Measurements from ENCODE around the gene UTS2B.

Gene UTS2B

DNA sequence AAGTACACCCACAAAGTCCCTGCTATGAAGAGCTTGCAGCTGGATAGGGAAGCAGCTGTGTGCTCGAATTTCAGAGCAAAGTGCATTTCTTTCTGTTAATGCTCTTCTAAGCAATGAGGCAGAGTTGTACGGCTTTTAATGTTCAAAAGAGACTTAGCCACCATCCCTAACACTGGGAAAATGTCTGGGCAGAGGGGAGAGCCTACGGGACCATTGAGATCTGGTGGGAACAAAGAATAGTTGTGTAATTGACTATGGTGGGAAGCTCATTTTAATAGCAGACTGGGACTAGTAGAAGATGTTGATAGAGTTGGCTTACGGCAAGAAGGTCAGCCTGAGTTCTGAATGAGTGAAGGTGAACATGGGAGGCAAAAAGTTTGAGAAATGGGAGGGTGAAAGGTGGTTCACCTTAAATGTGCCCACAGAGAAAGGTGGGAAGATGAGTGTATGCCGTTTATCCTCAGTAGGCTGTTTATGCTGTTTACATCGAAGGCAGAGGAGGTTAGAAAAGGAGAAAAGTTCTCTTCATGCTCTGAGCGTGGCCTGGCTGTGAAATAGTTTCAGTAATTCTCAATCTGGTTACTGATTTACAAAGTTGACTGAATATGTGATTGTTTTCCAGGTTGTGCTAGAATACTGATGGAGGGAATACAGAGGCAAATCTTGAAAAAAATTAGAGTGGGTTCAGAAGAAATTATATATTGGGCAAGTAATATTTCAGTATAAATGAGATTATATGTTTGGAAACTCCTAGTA lies 22.9 kb upstream of the UTS2B start:
- DNase-seq (ENCODE audit: low read depth in 3 of 3, low spot score in 1 of 3): no peak

DNA sequence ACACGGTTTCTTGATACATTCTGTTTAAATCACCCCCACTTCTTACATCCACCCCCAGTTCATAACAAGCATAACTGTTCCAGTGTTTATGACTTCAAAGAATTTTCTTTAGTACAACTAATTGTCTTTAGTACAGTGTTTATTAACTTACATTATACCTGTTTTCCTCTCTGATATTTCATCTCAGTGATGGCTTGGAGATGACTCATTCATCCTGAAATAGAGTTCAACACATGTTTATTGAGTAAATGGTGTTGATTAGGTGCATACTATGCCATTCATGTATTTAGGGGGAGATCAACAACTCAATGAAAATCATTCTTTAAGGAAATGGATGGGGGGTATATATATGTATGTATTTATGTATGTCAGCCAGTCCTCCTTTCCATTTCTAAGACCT lies 21.7 kb upstream of the UTS2B start:
- DNase-seq (ENCODE audit: low read depth in 3 of 3, low spot score in 1 of 3): no peak

DNA sequence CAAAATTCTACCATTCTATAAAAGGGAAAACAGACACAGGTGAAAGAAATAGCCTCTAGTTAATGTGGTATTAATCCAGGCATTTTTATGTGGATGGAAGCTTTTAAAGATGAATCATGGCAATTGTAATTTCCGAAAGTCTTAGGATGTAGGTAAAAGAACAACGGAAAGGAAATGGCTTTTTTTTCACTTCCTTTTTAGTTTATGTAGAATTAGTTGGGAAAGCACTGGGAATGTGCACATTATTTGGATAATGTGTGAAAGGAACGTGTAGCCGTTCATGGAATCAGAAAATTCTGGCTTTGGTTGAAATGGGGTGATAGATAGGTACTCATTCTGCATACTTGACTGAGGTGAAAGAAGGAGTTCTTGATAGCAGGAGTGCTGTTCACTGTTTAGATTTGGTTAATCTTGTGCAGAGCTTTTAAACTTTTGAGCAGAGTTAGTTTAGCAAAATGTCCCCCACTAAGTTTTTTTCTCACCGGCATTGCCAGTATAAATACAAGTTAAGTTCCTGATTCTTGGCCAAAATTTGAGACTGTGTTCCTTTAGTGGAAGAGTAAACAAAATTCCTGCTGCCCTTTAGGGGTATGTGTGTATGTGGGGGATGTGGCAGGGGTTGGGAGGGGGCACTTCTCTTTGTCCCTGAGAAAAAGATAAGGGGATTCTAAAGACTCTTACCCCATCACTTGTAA lies 20.2 kb upstream of the UTS2B start:
- DNase-seq (ENCODE audit: low read depth in 3 of 3, low spot score in 1 of 3): no peak

DNA sequence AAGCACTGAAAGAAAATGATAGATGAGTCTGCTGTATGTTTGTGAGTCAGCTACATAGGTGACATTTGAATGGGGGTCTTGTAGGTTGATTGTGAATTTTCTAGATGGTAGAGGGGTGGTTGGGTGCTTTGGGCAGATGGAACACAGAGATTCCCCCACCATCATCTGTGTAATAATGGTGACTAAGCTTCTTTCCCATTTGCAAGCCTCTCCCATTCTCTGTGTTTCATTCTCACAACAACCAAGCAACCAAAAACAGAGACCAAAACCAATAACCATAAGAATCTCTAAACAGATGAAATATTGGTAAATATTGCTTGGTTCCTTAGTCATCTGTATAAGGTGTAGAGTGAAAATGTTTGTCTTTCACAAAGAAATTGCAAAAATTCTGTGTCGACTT lies 17.8 kb upstream of the UTS2B start:
- DNase-seq (ENCODE audit: low read depth in 3 of 3, low spot score in 1 of 3): no peak

DNA sequence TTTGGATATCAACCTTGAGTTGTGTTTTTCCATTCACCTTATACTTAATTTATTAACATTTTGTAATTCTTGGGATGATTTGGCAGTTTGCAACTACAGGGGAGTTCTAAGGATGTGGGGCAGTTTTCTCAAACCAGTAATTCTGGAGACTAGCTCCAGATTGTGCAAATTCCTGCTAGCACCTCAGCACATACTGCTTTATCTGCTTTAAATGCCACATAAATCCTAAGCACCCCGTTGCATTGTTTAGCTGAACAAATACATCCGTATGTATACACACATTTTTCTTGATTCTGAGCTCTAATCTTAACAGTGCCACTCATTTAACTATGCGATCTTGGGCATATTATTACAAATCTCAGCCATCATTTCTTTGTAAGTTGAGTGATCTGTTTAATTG lies 16.9 kb upstream of the UTS2B start:
- no peak for DNase-seq (ENCODE audit: low read depth in 3 of 3, low spot score in 1 of 3)

DNA sequence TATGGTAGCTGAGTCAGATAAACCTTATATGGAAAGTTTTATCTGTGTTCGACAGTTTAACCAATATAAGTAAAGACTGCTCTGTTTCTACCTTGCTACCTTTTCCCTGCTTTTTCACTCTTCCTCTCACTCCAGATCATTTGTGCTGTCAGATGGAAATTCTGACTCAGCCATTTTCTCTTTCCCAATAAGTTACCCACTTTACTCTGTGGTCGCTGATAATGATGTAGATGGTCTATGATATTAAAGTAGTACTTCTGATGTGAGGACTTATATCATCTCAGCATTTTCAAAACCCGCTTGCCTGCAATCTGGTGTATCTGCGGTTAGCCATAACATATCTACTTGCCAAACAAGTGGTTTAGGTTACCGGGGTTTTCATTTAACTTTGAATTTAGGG lies 15.0 kb upstream of the UTS2B start:
- DNase-seq (ENCODE audit: low read depth in 3 of 3, low spot score in 1 of 3): no peak

DNA sequence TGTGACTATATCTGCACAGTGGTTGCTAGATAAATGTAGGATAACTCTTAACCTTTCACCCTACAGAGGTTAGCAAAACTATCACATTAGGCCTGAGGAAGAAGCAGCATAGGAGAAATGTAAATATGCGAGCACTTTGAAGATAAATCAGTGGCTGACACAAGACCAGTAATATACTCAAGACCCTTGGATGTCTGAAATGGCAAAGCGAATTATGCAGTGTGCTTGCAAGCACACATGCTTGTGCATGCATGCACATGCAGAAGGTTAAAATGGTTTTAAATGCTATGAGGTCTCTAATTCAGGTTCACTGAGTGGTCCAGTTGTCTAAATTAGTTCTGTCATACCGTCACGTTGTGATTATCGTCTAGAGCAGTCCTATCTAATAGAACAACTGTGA lies 13.6 kb upstream of the UTS2B start:
- no peak for DNase-seq (ENCODE audit: low read depth in 3 of 3, low spot score in 1 of 3)

DNA sequence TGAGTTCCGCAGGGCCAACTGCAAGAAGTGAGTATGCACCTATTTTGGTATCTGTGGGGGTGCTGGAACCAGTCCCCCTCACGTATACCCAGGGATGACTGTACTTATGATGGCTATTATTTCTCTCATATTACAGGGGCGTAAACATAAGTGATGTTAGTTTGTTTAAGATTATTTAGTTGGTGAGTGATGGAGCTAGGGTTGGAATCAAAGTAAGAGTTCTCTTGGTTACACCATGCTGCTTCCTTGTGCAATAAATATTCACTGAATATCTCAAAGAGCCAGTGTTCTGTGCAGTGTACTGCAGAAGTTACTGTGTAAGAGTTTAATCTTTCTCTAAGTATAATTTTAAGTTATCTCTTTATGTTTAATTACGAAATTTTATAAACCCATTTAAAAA lies 12.8 kb upstream of the UTS2B start:
- no peak for DNase-seq (ENCODE audit: low read depth in 3 of 3, low spot score in 1 of 3)

DNA sequence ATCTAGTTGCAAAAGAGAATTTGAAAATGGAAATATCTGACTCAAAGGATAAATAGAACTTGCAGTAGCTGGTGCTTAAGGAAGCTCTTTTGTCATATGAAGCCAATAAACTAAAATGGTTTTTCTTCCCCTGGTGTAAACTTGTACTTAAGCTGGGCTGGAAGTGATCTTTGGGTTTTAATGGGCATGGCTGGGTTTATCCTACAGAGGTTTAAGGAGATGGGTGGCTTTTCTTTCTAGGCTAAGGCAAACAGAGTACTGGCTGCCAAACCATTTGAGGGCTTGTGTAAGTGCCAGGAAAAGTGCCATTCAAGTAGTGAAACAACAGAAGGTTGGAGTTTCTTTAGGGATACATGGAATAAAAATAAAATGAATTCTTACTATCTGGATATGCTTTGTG lies 12.1 kb upstream of the UTS2B start:
- DNase-seq (ENCODE audit: low read depth in 3 of 3, low spot score in 1 of 3): no peak

DNA sequence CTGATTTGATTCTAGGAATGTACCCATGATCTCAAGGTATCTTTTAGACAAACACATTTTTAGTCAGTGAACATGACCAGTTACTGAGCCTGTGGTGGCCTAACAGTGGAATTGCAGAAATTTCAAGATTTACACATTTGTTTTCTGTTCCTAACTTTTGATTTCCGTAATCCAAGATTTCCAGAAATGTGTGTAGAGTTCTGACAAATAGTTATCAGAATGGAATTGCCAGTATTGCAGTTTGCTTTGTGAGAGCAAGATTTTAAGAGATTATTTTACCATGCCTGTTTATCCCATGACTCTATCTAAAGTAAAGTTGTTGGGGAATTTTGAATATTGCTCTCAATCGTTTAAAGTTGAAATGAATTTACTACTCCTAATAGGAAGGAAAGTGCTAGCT lies 11.7 kb upstream of the UTS2B start:
- DNase-seq (ENCODE audit: low read depth in 3 of 3, low spot score in 1 of 3): no peak

DNA sequence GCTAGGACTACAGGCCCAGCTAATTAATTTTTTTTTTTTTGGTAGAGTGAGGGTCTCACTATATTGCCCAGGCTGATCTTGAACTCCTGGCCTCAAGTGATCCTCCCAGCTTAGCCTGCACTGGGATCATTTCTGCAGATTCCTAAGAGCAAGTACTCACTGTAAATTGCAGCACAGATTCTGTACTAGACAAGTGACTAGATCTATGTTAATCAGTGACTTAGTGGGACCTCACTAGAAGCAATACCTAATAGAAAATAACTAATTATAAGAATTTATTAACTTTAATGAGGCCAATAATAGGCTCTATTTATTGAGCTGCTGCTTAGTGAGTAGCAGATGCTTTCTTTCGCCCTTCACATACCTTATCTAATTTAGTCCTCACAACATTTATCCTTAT lies 10.6 kb upstream of the UTS2B start:
- no peak for DNase-seq (ENCODE audit: low read depth in 3 of 3, low spot score in 1 of 3)

DNA sequence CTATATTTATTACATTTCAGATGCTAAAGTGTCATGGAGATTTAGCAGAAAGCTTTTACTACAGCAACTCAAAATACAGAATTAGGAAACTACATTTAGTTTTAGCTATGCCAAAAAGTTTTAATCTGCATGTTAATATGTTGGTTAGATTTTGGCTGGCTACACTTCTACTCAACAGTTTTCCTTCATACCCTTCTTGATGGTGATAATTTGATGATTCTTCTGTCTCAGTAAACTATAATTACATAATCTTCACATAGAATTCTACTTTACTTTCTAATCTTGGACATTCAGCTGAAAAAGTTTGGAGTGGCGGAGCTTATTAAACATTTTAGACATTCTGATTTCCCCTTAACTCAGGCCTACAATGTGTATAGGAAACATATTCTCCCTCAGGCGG lies 10.0 kb upstream of the UTS2B start:
- no peak for DNase-seq (ENCODE audit: low read depth in 3 of 3, low spot score in 1 of 3)

DNA sequence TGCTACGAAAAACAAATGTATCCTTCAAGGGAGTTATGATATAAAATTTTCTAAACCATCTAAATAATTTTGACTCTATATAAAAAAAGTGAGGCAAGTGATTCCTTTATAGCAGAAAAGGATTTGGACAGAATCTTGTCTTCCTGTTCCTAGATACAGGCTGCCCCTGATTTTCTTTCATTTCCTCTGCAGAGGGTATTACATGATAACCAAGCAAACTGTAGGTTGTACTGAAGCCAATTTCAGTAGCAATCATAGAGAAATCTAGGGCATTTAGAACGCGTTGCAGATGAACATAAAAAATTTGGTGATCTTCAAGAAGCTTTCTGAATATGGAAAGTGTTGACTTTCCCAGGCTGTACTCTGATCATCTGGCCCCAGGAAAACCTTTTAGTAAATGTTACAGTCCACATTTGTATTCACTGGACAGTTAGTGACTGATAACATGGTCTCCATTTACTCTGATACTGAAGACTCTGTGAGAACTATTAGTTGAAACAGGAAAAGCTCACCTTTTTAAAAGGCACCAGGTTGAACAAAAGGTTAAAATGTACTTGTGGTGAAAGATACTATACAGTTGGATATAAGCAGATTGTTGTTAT lies 9.1 kb upstream of the UTS2B start:
- no peak for DNase-seq (ENCODE audit: low read depth in 3 of 3, low spot score in 1 of 3)

DNA sequence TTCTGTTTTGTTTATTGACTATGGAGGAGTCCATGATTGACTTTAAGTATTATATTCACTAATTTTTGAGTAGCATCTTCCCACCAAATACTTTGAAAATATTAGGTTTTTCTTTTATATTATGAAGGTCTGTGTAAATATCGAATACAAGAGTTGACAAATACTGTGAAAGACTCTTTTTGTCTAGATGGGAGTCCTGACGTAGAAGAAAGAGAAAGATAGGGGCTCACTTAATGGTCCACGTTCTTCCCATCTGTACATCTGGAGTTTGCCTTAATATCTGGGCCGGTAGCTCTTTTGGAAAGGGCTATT lies 7.8 kb upstream of the UTS2B start:
- no peak for DNase-seq (ENCODE audit: low read depth in 3 of 3, low spot score in 1 of 3)

DNA sequence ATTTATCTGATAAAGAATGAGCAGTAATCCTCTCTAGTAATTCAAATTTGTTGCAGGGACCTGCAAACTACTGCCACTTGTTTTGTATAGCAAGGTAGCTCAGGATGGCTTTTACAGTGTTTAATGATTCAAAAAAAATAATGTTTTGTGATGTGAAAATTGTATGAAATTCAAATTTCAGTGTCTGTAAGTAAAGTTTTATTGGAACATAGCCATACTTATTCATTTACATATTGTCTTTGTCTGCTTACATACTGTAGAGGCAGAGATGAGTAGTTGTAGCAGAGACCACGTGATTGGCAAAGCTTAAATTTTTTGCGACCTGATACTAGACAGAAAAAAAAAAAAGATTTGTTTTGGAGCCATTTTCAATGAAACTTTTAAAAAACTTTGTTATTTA lies 6.5 kb upstream of the UTS2B start:
- DNase-seq (ENCODE audit: low read depth in 3 of 3, low spot score in 1 of 3): no peak

DNA sequence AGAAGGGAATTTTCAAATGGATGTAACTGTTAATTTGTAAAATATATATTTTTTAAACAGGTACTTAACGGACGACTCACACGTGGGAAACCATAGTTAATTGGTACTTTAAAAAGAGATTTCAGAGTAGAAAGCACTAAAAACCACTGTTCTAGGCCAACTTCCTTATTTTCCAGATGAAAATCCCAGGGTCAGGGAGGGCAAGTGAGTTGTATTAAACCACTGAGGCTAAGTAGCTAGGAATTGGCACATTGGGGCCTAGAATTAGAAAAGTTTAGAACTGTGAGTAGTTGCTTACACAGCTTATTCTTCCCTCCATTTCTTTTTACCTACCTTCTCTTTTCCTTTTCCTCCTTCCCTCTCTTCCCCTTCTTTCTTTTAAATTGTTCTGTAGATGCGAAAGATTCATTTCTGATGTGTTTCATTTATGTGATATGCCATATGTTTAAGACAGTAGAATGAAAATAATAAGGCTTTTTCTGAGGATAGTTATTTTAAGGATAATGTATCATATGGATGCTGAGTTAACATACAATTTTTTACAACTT lies 4.1 kb upstream of the UTS2B start:
- DNase-seq (ENCODE audit: low read depth in 3 of 3, low spot score in 1 of 3): no peak

DNA sequence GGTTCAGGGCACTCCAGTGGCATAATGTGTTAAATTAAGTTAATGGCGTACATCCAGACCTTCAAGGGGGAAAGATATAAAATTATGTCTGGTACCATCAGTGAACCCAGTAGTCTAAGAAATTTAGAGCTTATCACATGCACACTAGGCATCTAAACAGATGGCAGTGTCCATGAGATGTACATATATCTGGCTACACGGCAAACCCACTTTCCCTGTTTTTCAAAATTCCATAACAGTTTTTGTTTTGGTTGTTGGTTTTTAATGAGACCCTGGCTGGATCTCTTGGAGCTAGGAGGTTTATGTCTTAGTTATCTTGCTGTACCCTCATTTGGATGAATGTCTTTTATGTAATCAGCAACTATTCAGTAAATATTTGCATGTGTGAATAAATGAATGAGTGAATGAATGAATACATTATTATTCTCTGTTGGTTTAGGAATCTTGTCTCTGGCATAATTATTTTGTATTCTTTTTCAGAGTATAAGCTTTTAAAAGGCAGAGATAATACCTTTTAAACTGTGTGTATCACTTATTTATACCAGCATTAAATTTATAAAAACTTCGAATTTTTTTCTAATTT lies 3.1 kb upstream of the UTS2B start:
- DNase-seq (ENCODE audit: low read depth in 3 of 3, low spot score in 1 of 3): no peak

DNA sequence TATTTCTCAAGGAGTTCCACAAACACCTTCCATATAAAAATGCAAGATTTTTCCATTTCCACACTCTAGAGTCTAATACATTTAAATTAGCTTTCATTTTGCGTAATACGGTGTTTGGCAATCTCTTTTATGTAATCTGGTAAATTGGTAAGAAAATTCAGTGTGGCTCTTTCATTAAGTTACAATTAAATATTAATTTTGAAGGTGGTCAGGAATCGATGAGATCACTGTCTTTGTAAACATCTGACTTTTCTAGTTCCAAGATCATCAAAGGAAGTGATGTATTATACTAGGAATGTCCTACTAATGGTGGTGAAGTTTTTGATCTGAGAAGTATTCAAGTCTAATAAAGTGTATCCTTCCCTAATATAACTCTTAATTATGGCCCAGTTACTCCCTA lies 1.1 kb upstream of the UTS2B start:
- no peak for DNase-seq (ENCODE audit: low read depth in 3 of 3, low spot score in 1 of 3)

DNA sequence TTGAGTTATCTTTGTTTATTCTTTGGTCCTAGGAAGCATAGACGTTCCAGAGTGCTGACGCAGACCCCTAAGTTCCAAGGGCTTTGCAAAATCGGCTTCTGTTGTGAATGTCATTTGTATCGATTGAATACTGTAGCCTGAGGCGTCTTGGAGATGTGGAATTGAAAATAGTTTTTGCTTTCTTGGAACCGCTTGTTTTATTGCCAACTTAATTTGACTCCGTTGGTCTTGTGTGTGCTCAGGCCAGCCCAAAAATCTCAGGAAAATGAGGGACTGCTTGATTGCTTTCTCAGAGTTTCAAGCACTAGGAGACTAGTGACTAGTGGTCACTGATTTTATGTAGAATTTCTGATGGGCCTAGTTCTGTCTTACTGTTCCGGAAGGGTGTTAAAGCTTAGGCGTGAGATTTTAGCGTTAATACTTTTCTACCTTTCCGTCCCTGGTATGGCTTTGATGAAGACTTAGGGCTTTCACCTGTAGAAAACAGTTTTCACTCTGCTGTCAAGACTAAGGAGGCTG lies 263 bp upstream of the UTS2B start:
- no peak for DNase-seq (ENCODE audit: low read depth in 3 of 3, low spot score in 1 of 3)

DNA sequence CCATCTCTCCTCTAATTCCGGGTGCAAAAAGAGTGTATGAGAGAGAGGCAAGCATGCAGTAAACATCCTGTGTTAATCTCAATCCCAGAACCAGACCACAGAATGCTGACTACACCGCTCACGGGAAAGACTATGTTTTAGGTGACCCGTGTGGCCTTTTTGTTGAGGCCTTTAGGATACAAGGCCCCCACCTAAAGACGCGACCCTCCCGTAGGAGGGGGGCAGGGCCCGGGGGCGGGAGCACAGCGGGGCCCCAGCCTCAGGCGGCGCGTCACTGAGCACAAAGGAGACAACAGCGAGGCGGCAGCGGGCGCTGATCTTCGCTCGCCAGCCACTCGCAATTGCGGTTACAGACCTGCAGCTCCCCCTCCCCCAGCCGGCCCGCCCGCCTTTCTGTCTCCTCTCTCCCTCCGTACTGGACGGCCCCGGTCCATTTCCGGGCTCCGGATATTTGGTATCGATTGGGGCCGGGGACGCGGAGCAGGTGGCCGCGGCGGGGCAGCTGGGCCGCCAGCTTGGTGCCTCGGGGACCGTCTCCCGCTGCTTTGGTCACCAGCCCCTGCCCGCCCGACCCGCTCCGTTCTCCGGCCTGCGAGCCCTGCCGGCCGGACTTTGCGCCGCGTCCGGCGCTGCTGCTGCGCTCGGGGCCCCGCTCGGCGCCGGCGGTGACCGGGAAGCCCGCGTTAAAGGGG lies 1.2 kb downstream of the UTS2B start, which contains the start of gene CCDC50:
TSS of gene CCDC50 (plus strand) at position 433 of the 692 bp plus-strand sequence. CDS start 281 bp downstream, outside the sequence.
- no peak for DNase-seq (ENCODE audit: low read depth in 3 of 3, low spot score in 1 of 3)

DNA sequence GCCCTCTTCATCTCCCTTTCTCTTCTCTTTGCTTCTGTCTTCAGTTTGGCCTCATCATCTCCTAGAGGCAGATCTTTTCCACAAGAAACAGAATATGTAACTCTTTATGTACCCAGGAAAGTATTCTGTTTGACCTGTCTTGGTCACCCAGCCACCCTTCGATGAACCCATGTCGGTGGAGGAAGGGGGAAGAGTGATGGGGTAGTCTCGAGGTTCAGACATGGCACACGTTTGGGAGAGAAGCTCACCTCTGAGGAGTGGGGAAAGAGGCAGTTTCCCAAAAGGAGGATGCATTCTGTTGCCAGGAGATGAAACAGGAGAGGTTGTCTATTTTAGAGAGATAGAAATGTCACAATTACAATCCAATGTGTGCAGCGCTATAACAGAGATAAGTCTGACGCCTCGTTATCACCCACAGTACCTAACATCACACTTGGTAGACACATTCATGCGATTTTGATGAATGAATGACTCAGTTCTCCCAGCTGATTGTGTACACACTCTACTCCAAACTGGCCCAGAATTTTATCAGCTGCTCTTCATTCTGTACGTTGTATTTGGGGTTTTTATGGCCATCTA lies 1.9 kb downstream of the UTS2B start:
- no peak for DNase-seq (ENCODE audit: low read depth in 3 of 3, low spot score in 1 of 3)
